Putamen (tissue), 1 donor: ENCODE results near the gene SCGB1A1.

Experiments
- DNase-seq: peaks from one replicate; pipeline ENCODE4 v3.0.0-alpha.2; 2016; ENCODE audit warnings: low spot score

The SCGB1A1 gene

GRCh38 chr11:62421996-62422395 is 3.2 kb downstream of the SCGB1A1 start:
- no peak for DNase-seq

GRCh38 chr11:62423012-62423411 is 4.2 kb downstream of the SCGB1A1 start:
- no peak for DNase-seq

GRCh38 chr11:62427630-62428233 is 8.9 kb downstream of the SCGB1A1 start:
- no peak for DNase-seq

- no peak for DNase-seq
These were observed 10.2 kb downstream of the SCGB1A1 start for GRCh38 chr11:62428871-62429560.

- DNase-seq: no peak
These were observed 11.6 kb downstream of the SCGB1A1 start for GRCh38 chr11:62430425-62430824.

- no peak for DNase-seq
These were observed 12.5 kb downstream of the SCGB1A1 start for GRCh38 chr11:62431171-62431901.

- no peak for DNase-seq
These were observed 13.9 kb downstream of the SCGB1A1 start for GRCh38 chr11:62432695-62433094.

GRCh38 chr11:62433141-62433903 is 14.5 kb downstream of the SCGB1A1 start:
- no peak for DNase-seq

GRCh38 chr11:62433904-62434276 is 15.1 kb downstream of the SCGB1A1 start:
- DNase-seq: no peak

- peak; percentile 56 for DNase-seq
These were observed 17.2 kb downstream of the SCGB1A1 start for GRCh38 chr11:62435846-62436660.

- no peak for DNase-seq
These were observed 18.8 kb downstream of the SCGB1A1 start for GRCh38 chr11:62437616-62438015.

GRCh38 chr11:62438641-62439040 is 19.8 kb downstream of the SCGB1A1 start:
- no peak for DNase-seq

- DNase-seq: peak; percentile 46
These were observed 21.2 kb downstream of the SCGB1A1 start for GRCh38 chr11:62439785-62440602.

- no peak for DNase-seq
These were observed 24.8 kb downstream of the SCGB1A1 start for GRCh38 chr11:62443390-62444235.

- DNase-seq: peak; percentile 71
These were observed 25.5 kb downstream of the SCGB1A1 start for GRCh38 chr11:62444236-62444833.

GRCh38 chr11:62444835-62445234 is 26.0 kb downstream of the SCGB1A1 start:
- DNase-seq: no peak

GRCh38 chr11:62445314-62445740 is 26.5 kb downstream of the SCGB1A1 start:
- DNase-seq: no peak

GRCh38 chr11:62446091-62446490 is 27.3 kb downstream of the SCGB1A1 start:
- DNase-seq: no peak

- no peak for DNase-seq
These were observed 30.6 kb downstream of the SCGB1A1 start for GRCh38 chr11:62449451-62449851.
